ENCODE results near the gene SHE. TPM values are rescaled to one million over a fixed set of nuclear protein-coding genes. Genes with fewer than 3 reads are reported as not detected.

SHE gene
- total and polyA plus RNA-seq, 2 of the 8 experiments (the other 6 are each of a cell fraction or from before 2014, with no cell fraction given): 0.44 to 0.45 TPM

GRCh38 chr1:154536570-154536969, 34.4 kb upstream of the SHE start (continued):
- TF ChIP-seq SAP30 (IDR thresholded peaks at IDR 0.05; ENCODE audit: insufficient read depth, insufficient replicate concordance, low read length) (no peak), NRF1 (IDR thresholded peaks at IDR 0.05; ENCODE audit: low read depth, low read length) (no peak), HDAC2 (IDR thresholded peaks at IDR 0.05; ENCODE audit: borderline replicate concordance in 1 of 2, low read depth in 2 of 2, low read length in 2 of 2) (no peak), TAF7 (optimal IDR thresholded peaks at IDR 0.05; ENCODE audit: borderline replicate concordance, low read depth, low read length) (no peak)

Data from H1 (cell line).